ENCODE results near the gene PDE11A. TPM values are rescaled to one million over a fixed set of nuclear protein-coding genes. Genes with fewer than 3 reads are reported as not detected.

PDE11A gene
- total and polyA plus RNA-seq, 4 donors, result 0.03 to 1.2 (median 0.58) TPM

GRCh38 chr2:177939211-177939610, 133.4 kb downstream of the PDE11A start:
- DNase-seq (no peak), ATAC-seq (ENCODE audit: low FRiP score) (no peak)
- intact Hi-C loops (cut with DNase I), result no loop called here
- 89 to 90% methylated on average over 2 of the region's 2 CpGs for WGBS, 2 donors
- H3K4me3 ChIP-seq (ENCODE audit: low read length in 2 of 2), result no peak overlapping the region
- H3K27ac ChIP-seq (ENCODE audit: low read depth in 1 of 2, low read length in 2 of 2), result no peak overlapping the region
- H3K27me3 ChIP-seq (ENCODE audit: control insufficient read depth in 1 of 2, insufficient read depth in 2 of 2, low read length in 1 of 2), result no peaks in the 10 kb centered on the region
- H3K9me3 ChIP-seq (ENCODE audit: control insufficient read depth, low read length), result no peaks in the 10 kb centered on the region
- no peaks in the 10 kb centered on the region for H3K36me3 ChIP-seq (ENCODE audit: control insufficient read depth in 1 of 2, insufficient read depth in 2 of 2, low read length in 1 of 2)
- H3K4me1 ChIP-seq (ENCODE audit: control insufficient read depth in 1 of 2, insufficient read depth in 2 of 2, low read length in 2 of 2), result peaks cover 0 to 2% of the 10 kb centered on the region in 2 donors

- no peak overlapping the region for H3K4me3 ChIP-seq (ENCODE audit: low read length in 2 of 2)
- H3K36me3 ChIP-seq (ENCODE audit: control insufficient read depth in 1 of 2, insufficient read depth in 2 of 2, low read length in 1 of 2), result no peaks in the 10 kb centered on the region
- no peaks in the 10 kb centered on the region for H3K9me3 ChIP-seq (ENCODE audit: control insufficient read depth, low read length)
- DNase-seq (no peak), ATAC-seq (ENCODE audit: low FRiP score) (no peak)
- WGBS, 2 donors, result 83 to 85% methylated on average over 4 of the region's 4 CpGs
- no peak overlapping the region for H3K27ac ChIP-seq (ENCODE audit: low read depth in 1 of 2, low read length in 2 of 2)
- intact Hi-C loops (cut with DNase I), result no loop called here
- H3K27me3 ChIP-seq (ENCODE audit: control insufficient read depth in 1 of 2, insufficient read depth in 2 of 2, low read length in 1 of 2), result no peaks in the 10 kb centered on the region
- H3K4me1 ChIP-seq (ENCODE audit: control insufficient read depth in 1 of 2, insufficient read depth in 2 of 2, low read length in 2 of 2), result no peaks in the 10 kb centered on the region
Observed at GRCh38 chr2:177930916-177931315, 141.7 kb downstream of the PDE11A start.

GRCh38 chr2:177929662-177930522, 142.7 kb downstream of the PDE11A start:
- no peaks in the 10 kb centered on the region for H3K4me1 ChIP-seq (ENCODE audit: control insufficient read depth in 1 of 2, insufficient read depth in 2 of 2, low read length in 2 of 2)
- intact Hi-C loops (cut with DNase I), result no loop called here
- no peak for DNase-seq
- no peak overlapping the region for H3K27ac ChIP-seq (ENCODE audit: low read depth in 1 of 2, low read length in 2 of 2)
- WGBS, 2 donors, result 75 to 80% methylated on average over 2 of the region's 2 CpGs
- H3K9me3 ChIP-seq (ENCODE audit: control insufficient read depth, low read length), result no peaks in the 10 kb centered on the region
- no peak overlapping the region for H3K4me3 ChIP-seq (ENCODE audit: low read length in 2 of 2)
- H3K36me3 ChIP-seq (ENCODE audit: control insufficient read depth in 1 of 2, insufficient read depth in 2 of 2, low read length in 1 of 2), result no peaks in the 10 kb centered on the region
- ATAC-seq (ENCODE audit: low FRiP score), result no peak
- no peaks in the 10 kb centered on the region for H3K27me3 ChIP-seq (ENCODE audit: control insufficient read depth in 1 of 2, insufficient read depth in 2 of 2, low read length in 1 of 2)

DNA sequence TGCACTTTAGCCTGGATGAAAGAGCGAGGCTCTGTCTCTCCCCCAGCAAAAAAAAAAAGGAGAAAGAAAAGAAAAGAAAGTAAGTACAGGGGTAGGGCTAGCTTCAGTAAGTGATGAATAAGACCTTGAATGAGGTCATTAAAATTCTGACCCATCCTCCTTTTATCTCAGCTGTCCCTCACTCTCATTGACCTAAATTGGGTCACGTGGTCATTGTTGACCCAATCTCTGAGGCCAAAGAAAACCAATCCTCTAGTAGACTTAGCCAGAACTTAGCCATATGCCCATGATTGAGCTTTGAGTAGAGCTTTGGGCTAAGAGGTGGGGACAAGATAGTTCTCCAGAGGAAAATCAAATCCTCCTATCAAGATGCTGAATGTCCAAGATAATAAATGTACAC, 149.3 kb downstream of the PDE11A start:
- intact Hi-C loops (cut with DNase I), result no loop called here
- no peaks in the 10 kb centered on the region for H3K9me3 ChIP-seq (ENCODE audit: control insufficient read depth, low read length)
- no peaks in the 10 kb centered on the region for H3K4me1 ChIP-seq (ENCODE audit: control insufficient read depth in 1 of 2, insufficient read depth in 2 of 2, low read length in 2 of 2)
- no peak overlapping the region for H3K27ac ChIP-seq (ENCODE audit: low read depth in 1 of 2, low read length in 2 of 2)
- H3K4me3 ChIP-seq (ENCODE audit: low read length in 2 of 2), result no peak overlapping the region
- ATAC-seq (ENCODE audit: low FRiP score), result no peak
- DNase-seq, result no peak
- 76 to 78% methylated on average over 2 of the region's 2 CpGs for WGBS, 2 donors
- H3K27me3 ChIP-seq (ENCODE audit: control insufficient read depth in 1 of 2, insufficient read depth in 2 of 2, low read length in 1 of 2), result no peaks in the 10 kb centered on the region
- H3K36me3 ChIP-seq (ENCODE audit: control insufficient read depth in 1 of 2, insufficient read depth in 2 of 2, low read length in 1 of 2), result no peaks in the 10 kb centered on the region

- DNase-seq (no peak), ATAC-seq (ENCODE audit: low FRiP score) (no peak)
- 43% methylated on average over 3 of the region's 3 CpGs for WGBS, 2 donors
- Histone ChIP-seq H3K9me3 (ENCODE audit: control insufficient read depth, low read length) (no peaks in the 10 kb centered on the region), H3K27ac (ENCODE audit: low read depth in 1 of 2, low read length in 2 of 2) (no peak overlapping the region), H3K4me1 (ENCODE audit: control insufficient read depth in 1 of 2, insufficient read depth in 2 of 2, low read length in 2 of 2) (no peaks in the 10 kb centered on the region), H3K36me3 (ENCODE audit: control insufficient read depth in 1 of 2, insufficient read depth in 2 of 2, low read length in 1 of 2) (no peaks in the 10 kb centered on the region), H3K27me3 (ENCODE audit: control insufficient read depth in 1 of 2, insufficient read depth in 2 of 2, low read length in 1 of 2) (no peaks in the 10 kb centered on the region), H3K4me3 (ENCODE audit: low read length in 2 of 2) (no peak overlapping the region)
- intact Hi-C loops (cut with DNase I), result no loop called here
Observed at GRCh38 chr2:177921726-177922125, 150.9 kb downstream of the PDE11A start.

- intact Hi-C loops (cut with DNase I), result no loop called here
- Histone ChIP-seq H3K27ac (ENCODE audit: low read depth in 1 of 2, low read length in 2 of 2) (no peak overlapping the region), H3K36me3 (ENCODE audit: control insufficient read depth in 1 of 2, insufficient read depth in 2 of 2, low read length in 1 of 2) (no peaks in the 10 kb centered on the region), H3K4me1 (ENCODE audit: control insufficient read depth in 1 of 2, insufficient read depth in 2 of 2, low read length in 2 of 2) (no peaks in the 10 kb centered on the region), H3K9me3 (ENCODE audit: control insufficient read depth, low read length) (no peaks in the 10 kb centered on the region), H3K27me3 (ENCODE audit: control insufficient read depth in 1 of 2, insufficient read depth in 2 of 2, low read length in 1 of 2) (no peaks in the 10 kb centered on the region), H3K4me3 (ENCODE audit: low read length in 2 of 2) (no peak overlapping the region)
- WGBS, 2 donors, result 90 to 94% methylated on average over 1 of the region's 1 CpG
- DNase-seq (no peak), ATAC-seq (ENCODE audit: low FRiP score) (no peak)
Observed at GRCh38 chr2:177917169-177917568, 155.4 kb downstream of the PDE11A start.

GRCh38 chr2:177916342-177916741, 156.2 kb downstream of the PDE11A start:
- DNase-seq (no peak), ATAC-seq (ENCODE audit: low FRiP score) (no peak)
- intact Hi-C loops (cut with DNase I), result no loop called here
- H3K4me3 ChIP-seq (ENCODE audit: low read length in 2 of 2), result no peak overlapping the region
- WGBS, 2 donors, result 64 to 69% methylated on average over 4 of the region's 4 CpGs
- no peak overlapping the region for H3K27ac ChIP-seq (ENCODE audit: low read depth in 1 of 2, low read length in 2 of 2)
- no peaks in the 10 kb centered on the region for H3K36me3 ChIP-seq (ENCODE audit: control insufficient read depth in 1 of 2, insufficient read depth in 2 of 2, low read length in 1 of 2)
- no peaks in the 10 kb centered on the region for H3K9me3 ChIP-seq (ENCODE audit: control insufficient read depth, low read length)
- H3K4me1 ChIP-seq (ENCODE audit: control insufficient read depth in 1 of 2, insufficient read depth in 2 of 2, low read length in 2 of 2), result no peaks in the 10 kb centered on the region
- H3K27me3 ChIP-seq (ENCODE audit: control insufficient read depth in 1 of 2, insufficient read depth in 2 of 2, low read length in 1 of 2), result no peaks in the 10 kb centered on the region

DNA sequence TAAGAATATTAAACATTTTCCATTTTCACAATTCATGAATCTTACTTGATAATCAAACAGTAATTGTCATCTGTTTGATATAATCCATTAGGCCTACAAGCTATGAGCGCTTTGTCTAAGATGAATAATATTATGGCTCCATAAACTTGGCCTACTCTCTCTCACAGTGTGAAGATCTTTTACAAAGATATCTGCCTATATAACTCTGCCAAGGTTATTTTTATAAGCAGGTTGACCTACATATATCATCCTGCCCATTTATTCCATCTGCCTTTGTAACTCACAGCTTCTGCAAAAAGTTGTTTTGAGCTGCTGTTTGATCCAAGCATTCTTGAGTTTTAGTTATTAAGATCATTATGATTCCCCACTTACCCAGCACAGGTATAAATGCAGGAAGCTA, 158.3 kb downstream of the PDE11A start:
- Histone ChIP-seq H3K27me3 (ENCODE audit: control insufficient read depth in 1 of 2, insufficient read depth in 2 of 2, low read length in 1 of 2) (no peaks in the 10 kb centered on the region), H3K9me3 (ENCODE audit: control insufficient read depth, low read length) (no peaks in the 10 kb centered on the region), H3K4me1 (ENCODE audit: control insufficient read depth in 1 of 2, insufficient read depth in 2 of 2, low read length in 2 of 2) (no peaks in the 10 kb centered on the region), H3K4me3 (ENCODE audit: low read length in 2 of 2) (no peak overlapping the region), H3K36me3 (ENCODE audit: control insufficient read depth in 1 of 2, insufficient read depth in 2 of 2, low read length in 1 of 2) (no peaks in the 10 kb centered on the region), H3K27ac (ENCODE audit: low read depth in 1 of 2, low read length in 2 of 2) (no peak overlapping the region)
- 89 to 97% methylated on average over 1 of the region's 1 CpG for whole genome bisulfite sequencing, 2 donors
- ATAC-seq (ENCODE audit: low FRiP score) (no peak), DNase-seq (no peak)
- intact Hi-C loops (cut with DNase I), result no loop called here

DNA sequence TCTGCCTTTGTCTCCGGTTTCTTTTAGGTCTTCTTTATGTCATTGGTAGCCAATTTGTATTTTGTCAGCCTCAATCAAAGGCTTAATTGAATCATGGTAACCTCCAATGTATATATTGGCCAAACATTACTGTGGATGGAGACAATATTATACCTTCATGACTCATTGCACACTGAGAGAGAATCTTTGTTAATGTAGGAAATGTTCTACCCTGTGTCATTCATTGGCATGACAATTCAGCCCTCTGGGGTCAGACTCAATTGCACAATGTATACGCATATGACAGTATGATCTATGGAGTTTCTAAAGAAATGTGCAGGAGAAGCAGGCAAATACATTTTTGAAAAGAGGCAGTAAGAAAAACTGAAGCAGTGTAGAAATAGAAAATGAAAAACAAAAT, 162.6 kb downstream of the PDE11A start:
- Histone ChIP-seq H3K4me1 (ENCODE audit: control insufficient read depth in 1 of 2, insufficient read depth in 2 of 2, low read length in 2 of 2) (no peaks in the 10 kb centered on the region), H3K36me3 (ENCODE audit: control insufficient read depth in 1 of 2, insufficient read depth in 2 of 2, low read length in 1 of 2) (no peaks in the 10 kb centered on the region), H3K27me3 (ENCODE audit: control insufficient read depth in 1 of 2, insufficient read depth in 2 of 2, low read length in 1 of 2) (no peaks in the 10 kb centered on the region), H3K9me3 (ENCODE audit: control insufficient read depth, low read length) (no peaks in the 10 kb centered on the region), H3K4me3 (ENCODE audit: low read length in 2 of 2) (no peak overlapping the region), H3K27ac (ENCODE audit: low read depth in 1 of 2, low read length in 2 of 2) (no peak overlapping the region)
- intact Hi-C loops (cut with DNase I), result no loop called here
- DNase-seq (no peak), ATAC-seq (ENCODE audit: low FRiP score) (no peak)
- 78 to 86% methylated on average over 2 of the region's 2 CpGs for WGBS, 2 donors
